ENCODE measurements around the gene RAD51B.

DNA sequence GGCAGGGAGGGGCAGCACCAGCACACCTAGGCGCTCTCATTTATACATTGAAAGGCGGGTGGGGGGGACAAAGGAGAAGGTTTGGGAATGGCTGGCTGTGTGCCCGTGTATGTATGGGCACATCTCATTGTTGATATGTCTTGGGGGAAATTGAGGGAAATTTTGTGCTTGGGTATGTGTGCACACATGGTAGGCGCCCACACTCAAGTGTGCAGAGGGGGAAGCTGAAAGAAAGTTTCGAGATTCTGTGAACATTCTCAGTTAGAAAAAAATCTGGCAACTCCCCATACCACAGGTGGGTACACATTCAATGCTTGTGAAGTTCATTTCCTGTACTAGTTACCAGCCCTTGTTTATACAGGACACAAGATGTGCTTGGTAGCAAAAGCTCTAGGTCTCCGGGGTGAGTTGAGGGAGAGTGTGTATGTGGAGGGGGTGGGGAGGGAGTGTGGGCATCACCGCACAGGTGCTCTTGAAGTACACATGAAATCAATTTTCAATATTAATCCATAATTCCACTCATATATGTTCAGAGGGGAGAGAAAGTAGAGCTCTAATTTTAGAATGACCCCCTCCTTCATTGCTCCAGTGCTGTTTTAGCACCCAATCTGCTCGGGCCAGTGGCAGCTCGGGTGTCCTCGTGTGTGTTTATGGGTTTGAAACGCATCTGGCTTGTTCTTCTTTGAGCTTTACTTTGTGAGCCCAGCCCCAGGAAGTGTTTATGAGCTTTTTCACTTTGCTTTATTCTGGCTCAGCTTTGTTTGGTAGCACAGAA is 687.3 kb downstream of the RAD51B start:
- TF ChIP-seq, protein P1, sequence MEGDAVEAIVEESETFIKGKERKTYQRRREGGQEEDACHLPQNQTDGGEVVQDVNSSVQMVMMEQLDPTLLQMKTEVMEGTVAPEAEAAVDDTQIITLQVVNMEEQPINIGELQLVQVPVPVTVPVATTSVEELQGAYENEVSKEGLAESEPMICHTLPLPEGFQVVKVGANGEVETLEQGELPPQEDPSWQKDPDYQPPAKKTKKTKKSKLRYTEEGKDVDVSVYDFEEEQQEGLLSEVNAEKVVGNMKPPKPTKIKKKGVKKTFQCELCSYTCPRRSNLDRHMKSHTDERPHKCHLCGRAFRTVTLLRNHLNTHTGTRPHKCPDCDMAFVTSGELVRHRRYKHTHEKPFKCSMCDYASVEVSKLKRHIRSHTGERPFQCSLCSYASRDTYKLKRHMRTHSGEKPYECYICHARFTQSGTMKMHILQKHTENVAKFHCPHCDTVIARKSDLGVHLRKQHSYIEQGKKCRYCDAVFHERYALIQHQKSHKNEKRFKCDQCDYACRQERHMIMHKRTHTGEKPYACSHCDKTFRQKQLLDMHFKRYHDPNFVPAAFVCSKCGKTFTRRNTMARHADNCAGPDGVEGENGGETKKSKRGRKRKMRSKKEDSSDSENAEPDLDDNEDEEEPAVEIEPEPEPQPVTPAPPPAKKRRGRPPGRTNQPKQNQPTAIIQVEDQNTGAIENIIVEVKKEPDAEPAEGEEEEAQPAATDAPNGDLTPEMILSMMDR (IDR thresholded peaks at IDR 0.05) = no peak
- no peak for TF ChIP-seq POLR2A (IDR thresholded peaks at IDR 0.05)
- peak in 2 of 3 donors; percentile 41 to 57 for TF ChIP-seq POLR2AphosphoS5 (IDR thresholded peaks at IDR 0.05)
